MM.1S (cell line): ENCODE results near the gene BOLL.

ENCODE experiments used
- DNase-seq: peaks from one replicate; pipeline ENCODE4 v3.0.0-alpha.2; 2015
- H2AFZ ChIP-seq: fragments of 300-600 bp; sonication (generic); 2 replicates; pipeline ENCODE4 v1.6.0; 2016; ENCODE audit warnings: antibody characterized with exemption, low read length
- H3F3A ChIP-seq: fragments of 300-600 bp; sonication (generic); 2 replicates; pipeline ENCODE4 v1.6.1; 2016; ENCODE audit warnings: mild to moderate bottlenecking, antibody characterized with exemption, low read length, moderate library complexity, mixed read lengths; ENCODE audit not compliant: insufficient read depth
- H3K27ac ChIP-seq: fragments of 300-600 bp; sonication (generic); 2 replicates; pipeline ENCODE4 v1.5.1; 2016; ENCODE audit warnings: mild to moderate bottlenecking, low read length
- H3K27me3 ChIP-seq: fragments of 300-600 bp; sonication (generic); replicated peaks from 2 replicates; pipeline ENCODE4 v1.6.0; 2016; ENCODE audit warnings: low read length; ENCODE audit not compliant: insufficient read depth
- H3K36me3 ChIP-seq: fragments of 300-600 bp; sonication (generic); replicated peaks from 2 replicates; pipeline ENCODE4 v1.6.1; 2016; ENCODE audit warnings: mild to moderate bottlenecking, low read length, mixed read lengths; ENCODE audit not compliant: insufficient read depth
- H3K4me1 ChIP-seq: fragments of 300-600 bp; sonication (generic); 2 replicates; pipeline ENCODE4 v1.6.1; 2016; ENCODE audit warnings: low read length, mixed read lengths
- H3K4me2 ChIP-seq: fragments of 300-600 bp; sonication (generic); 2 replicates; pipeline ENCODE4 v1.6.0; 2016; ENCODE audit warnings: low read depth, low read length
- H3K4me3 ChIP-seq: fragments of 300-600 bp; sonication (generic); 2 replicates; pipeline ENCODE4 v1.5.1; 2016; ENCODE audit warnings: low read length, mixed read lengths
- H3K79me2 ChIP-seq: fragments of 300-600 bp; sonication (generic); 2 replicates; pipeline ENCODE4 v1.6.1; 2016; ENCODE audit warnings: mixed run types, low read length, mixed read lengths
- H3K9ac ChIP-seq: fragments of 300-600 bp; sonication (generic); 2 replicates; pipeline ENCODE4 v1.6.1; 2016; ENCODE audit warnings: low read length, mixed read lengths
- H3K9me2 ChIP-seq: fragments of 300-600 bp; sonication (generic); replicated peaks from 2 replicates; pipeline ENCODE4 v1.6.1; 2016; ENCODE audit warnings: mild to moderate bottlenecking, low read length, mixed read lengths; ENCODE audit not compliant: insufficient read depth
- H3K9me3 ChIP-seq: fragments of 300-600 bp; sonication (generic); replicated peaks from 2 replicates; pipeline ENCODE4 v1.6.1; 2016; ENCODE audit warnings: mild to moderate bottlenecking, low read length, mixed read lengths; ENCODE audit not compliant: insufficient read depth
- H4K20me1 ChIP-seq: fragments of 300-600 bp; sonication (generic); 2 replicates; pipeline ENCODE4 v1.6.1; 2016; ENCODE audit warnings: mild to moderate bottlenecking, low read length, moderate library complexity, mixed read lengths; ENCODE audit not compliant: insufficient read depth
- CTCF ChIP-seq: fragments of 300-600 bp; sonication (generic); IDR thresholded peaks from 2 replicates; pipeline ENCODE4 v1.5.1; 2016; ENCODE audit warnings: antibody characterized with exemption, low read length, mixed read lengths
- EZH2 ChIP-seq: fragments of 300-600 bp; sonication (generic); optimal IDR thresholded peaks from 2 replicates; pipeline ENCODE3; 2017; ENCODE audit warnings: low read depth, mild to moderate bottlenecking, antibody characterized with exemption, low read length, mixed read lengths
- EZH2phosphoT487 ChIP-seq: fragments of 300-600 bp; sonication (generic); IDR thresholded peaks from 2 replicates; pipeline ENCODE4 v1.6.1; 2018; ENCODE audit warnings: antibody characterized with exemption, low read length

Gene BOLL

GRCh38 chr2:197827618-197828017 is 42.5 kb upstream of the BOLL start:
- no peaks in the 10 kb centered on the region; the same call in 1 of the 2 replicates for H4K20me1 ChIP-seq
- no peak overlapping the region for H3K4me3 ChIP-seq
- TF ChIP-seq EZH2phosphoT487 (no peak), CTCF (no peak), EZH2 (no peak)
- H2AFZ ChIP-seq = no peak overlapping the region
- H3K36me3 ChIP-seq = no peaks in the 10 kb centered on the region
- no peaks in the 10 kb centered on the region for H3K9me3 ChIP-seq
- H3K79me2 ChIP-seq = no peaks in the 10 kb centered on the region
- H3K9ac ChIP-seq = no peak overlapping the region
- DNase-seq = no peak
- no peak overlapping the region for H3K27ac ChIP-seq
- no peaks in the 10 kb centered on the region for H3F3A ChIP-seq
- no peaks in the 10 kb centered on the region for H3K4me1 ChIP-seq
- H3K27me3 ChIP-seq = no peaks in the 10 kb centered on the region
- H3K4me2 ChIP-seq = no peak overlapping the region
- H3K9me2 ChIP-seq = no peaks in the 10 kb centered on the region

- no peaks in the 10 kb centered on the region for H3K4me1 ChIP-seq
- H2AFZ ChIP-seq = no peak overlapping the region
Observed at GRCh38 chr2:197822333-197822732, 37.2 kb upstream of the BOLL start.

GRCh38 chr2:197821550-197822289 is 36.6 kb upstream of the BOLL start:
- H3K4me3 ChIP-seq = no peak overlapping the region
- H3K36me3 ChIP-seq = no peaks in the 10 kb centered on the region
- H3K9ac ChIP-seq = no peak overlapping the region
- H3K4me1 ChIP-seq = no peaks in the 10 kb centered on the region
- DNase-seq = no peak
- TF ChIP-seq EZH2 (no peak), CTCF (no peak), EZH2phosphoT487 (no peak)
- H3K9me3 ChIP-seq = no peaks in the 10 kb centered on the region
- no peaks in the 10 kb centered on the region for H3F3A ChIP-seq
- no peaks in the 10 kb centered on the region for H4K20me1 ChIP-seq
- no peaks in the 10 kb centered on the region for H3K79me2 ChIP-seq
- no peak overlapping the region for H2AFZ ChIP-seq
- H3K9me2 ChIP-seq = no peaks in the 10 kb centered on the region
- H3K4me2 ChIP-seq = no peak overlapping the region
- no peak overlapping the region for H3K27ac ChIP-seq
- no peaks in the 10 kb centered on the region for H3K27me3 ChIP-seq

More at GRCh38 chr2:197822333-197822732, 37.2 kb upstream of the BOLL start:
- Histone ChIP-seq H3K27ac (no peak overlapping the region), H4K20me1 (no peaks in the 10 kb centered on the region), H3F3A (no peaks in the 10 kb centered on the region), H3K27me3 (no peaks in the 10 kb centered on the region), H3K9me3 (no peaks in the 10 kb centered on the region), H3K9me2 (no peaks in the 10 kb centered on the region), H3K36me3 (no peaks in the 10 kb centered on the region), H3K4me2 (no peak overlapping the region), H3K9ac (no peak overlapping the region), H3K79me2 (no peaks in the 10 kb centered on the region), H3K4me3 (no peak overlapping the region)
- no peak for DNase-seq
- TF ChIP-seq EZH2 (no peak), CTCF (no peak), EZH2phosphoT487 (no peak)
